SU-DHL-6 (cell line): ENCODE measurements around the gene BANP.

Source experiments
- CTCF ChIP-seq: fragments of 200-600 bp; sonication (generic); IDR thresholded peaks from one replicate; pipeline ENCODE4 v1.5.1; 2017; ENCODE audit warnings: antibody characterized with exemption, mild to moderate bottlenecking, low read length, moderate library complexity; ENCODE audit not compliant: insufficient read depth, poor library complexity, severe bottlenecking
- EZH2phosphoT487 ChIP-seq: fragments of 200-600 bp; sonication (generic), shearing (Covaris generic); conservative IDR thresholded peaks from 2 replicates; pipeline ENCODE4 v1.6.1; 2018; ENCODE audit warnings: mild to moderate bottlenecking, antibody characterized with exemption, low read length, moderate library complexity, mixed read lengths

GRCh38 chr16:87952751-87953150 lies 1.5 kb downstream of the BANP start:
- no peak for TF ChIP-seq CTCF
- TF ChIP-seq EZH2phosphoT487, result no peak
